Measurements from ENCODE around the gene COP1. TPM values are rescaled to one million over a fixed set of nuclear protein-coding genes. Genes with fewer than 3 reads are reported as not detected.
"Not testable (repeated sequence)": the region's sequence is repeated elsewhere in the genome, so short reads cannot be mapped to it uniquely, and the experiment has no call there.

COP1 gene
- total RNA-seq, 4 donors from 2014 or later, result 32.5 to 60.1 (median 35.7) TPM

- H3K4me1 ChIP-seq; DNase-seq; H3K9me3 ChIP-seq; H3K27me3 ChIP-seq; H3K4me3 ChIP-seq; intact Hi-C loops (cut with DNase I); H3K27ac ChIP-seq: not testable (repeated sequence)
- H3K36me3 ChIP-seq, result peaks cover 0 to 14% (median 0%) of the 10 kb centered on the region in 3 donors
- 100% methylated on average over 2 of the region's 8 CpGs; no CpG with 5 or more reads in 1 of the 2 donors for WGBS, 2 donors
Measured at GRCh38 chr1:175992825-175993224, 214.3 kb downstream of the COP1 start.

- peaks cover 0 to 16% (median 0%) of the 10 kb centered on the region in 3 donors for H3K36me3 ChIP-seq
- H3K9me3 ChIP-seq; intact Hi-C loops (cut with DNase I); H3K4me3 ChIP-seq; H3K27me3 ChIP-seq; H3K4me1 ChIP-seq; DNase-seq; H3K27ac ChIP-seq: not testable (repeated sequence)
- 97 to 98% methylated on average over 11 to 13 of the region's 14 CpGs for whole genome bisulfite sequencing, 2 donors
Measured at GRCh38 chr1:175992202-175992601, 214.9 kb downstream of the COP1 start.

- intact Hi-C loops (cut with DNase I), result no loop called here
- WGBS, 2 donors, result 64 to 100% methylated on average over 1 of the region's 1 CpG
- Histone ChIP-seq H3K36me3 (peaks cover 11 to 80% (median 12%) of the 10 kb centered on the region in 3 donors), H3K4me1 (no peaks in the 10 kb centered on the region), H3K27ac (no peak overlapping the region), H3K9me3 (peaks cover 0 to 17% (median 0%) of the 10 kb centered on the region in 3 donors), H3K27me3 (no peaks in the 10 kb centered on the region), H3K4me3 (no peak overlapping the region)
- DNase-seq, result no peak
- TF ChIP-seq POLR2A (IDR thresholded peaks at IDR 0.05) (no peak), CTCF (IDR thresholded peaks at IDR 0.05) (no peak)
Measured at GRCh38 chr1:175984813-175985212, 222.3 kb downstream of the COP1 start.

- H3K27ac ChIP-seq, result no peak overlapping the region
- H3K36me3 ChIP-seq, result peaks cover 11 to 79% (median 12%) of the 10 kb centered on the region in 3 donors
- WGBS, 2 donors, result 79 to 97% methylated on average over 6 to 8 of the region's 12 CpGs
- no peaks in the 10 kb centered on the region for H3K27me3 ChIP-seq
- TF ChIP-seq POLR2A (IDR thresholded peaks at IDR 0.05) (no peak), CTCF (IDR thresholded peaks at IDR 0.05) (no peak)
- H3K4me3 ChIP-seq, result no peak overlapping the region
- intact Hi-C loops (cut with DNase I), result no loop called here
- H3K9me3 ChIP-seq, result peaks cover 0 to 17% (median 0%) of the 10 kb centered on the region in 3 donors
- H3K4me1 ChIP-seq, result no peaks in the 10 kb centered on the region
- no peak for DNase-seq
Measured at GRCh38 chr1:175984057-175984812, 222.9 kb downstream of the COP1 start.

GRCh38 chr1:175983363-175983762, 223.7 kb downstream of the COP1 start:
- H3K4me1 ChIP-seq; DNase-seq; H3K27ac ChIP-seq; H3K27me3 ChIP-seq; H3K4me3 ChIP-seq; intact Hi-C loops (cut with DNase I): not testable (repeated sequence)
- Histone ChIP-seq H3K9me3 (peaks cover 0 to 17% (median 0%) of the 10 kb centered on the region in 3 donors), H3K36me3 (peaks cover 11 to 71% (median 12%) of the 10 kb centered on the region in 3 donors)
- WGBS, 2 donors, result 92% methylated on average over 2 of the region's 2 CpGs

- peaks cover 11 to 53% (median 12%) of the 10 kb centered on the region in 3 donors for H3K36me3 ChIP-seq
- no peak for TF ChIP-seq CTCF (IDR thresholded peaks at IDR 0.05)
- no peak for TF ChIP-seq POLR2A (IDR thresholded peaks at IDR 0.05)
- intact Hi-C loops (cut with DNase I), result no loop called here
Measured at GRCh38 chr1:175981128-175981527, 226.0 kb downstream of the COP1 start.

More at GRCh38 chr1:175981128-175981527, 226.0 kb downstream of the COP1 start:
- Histone ChIP-seq H3K4me3 (no peak overlapping the region), H3K27me3 (no peaks in the 10 kb centered on the region), H3K9me3 (peaks cover 0 to 17% (median 0%) of the 10 kb centered on the region in 3 donors), H3K27ac (no peak overlapping the region), H3K4me1 (peaks cover 0 to 9% (median 3%) of the 10 kb centered on the region in 3 donors)
- DNase-seq, result no peak

Data from esophagus squamous epithelium (tissue), 5 donors.